HG03460 (cell line): Measurements from ENCODE around the gene SPATA2.

Experiments used
- ATAC-seq: cut with Tn5 transposase; IDR thresholded peaks from one replicate; pipeline ENCODE4 v1.9.1; 2021; ENCODE audit not compliant: unreplicated experiment

The SPATA2 gene

GRCh38 chr20:49936153-49937026 is 21.1 kb upstream of the SPATA2 start, which contains the start of gene RNF114:
Gene RNF114, plus strand, starts transcription at chr20:49936397. Its CDS starts 16 bp downstream, at chr20:49936413.
- ATAC-seq, result peak; percentile 51

- ATAC-seq, result no peak
Measured at GRCh38 chr20:49935746-49936152, 20.4 kb upstream of the SPATA2 start.

DNA sequence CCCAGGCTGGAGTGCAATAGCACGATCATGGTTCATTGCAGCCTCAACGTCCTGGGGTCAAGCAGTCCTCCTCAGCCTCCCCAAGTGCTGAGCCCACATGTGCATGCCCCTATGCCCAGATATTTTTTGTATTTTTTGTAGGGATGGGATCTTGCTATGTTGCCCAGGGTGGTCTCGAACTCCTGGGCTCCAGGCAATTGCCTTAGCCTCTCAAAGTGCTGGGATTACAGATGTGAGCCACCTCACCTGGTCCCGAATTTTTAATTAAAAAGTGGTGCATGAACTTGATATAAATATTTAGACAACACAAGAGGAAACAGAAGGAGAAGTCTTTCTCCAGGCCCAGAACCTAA is 13.8 kb upstream of the SPATA2 start:
- ATAC-seq, result no peak

DNA sequence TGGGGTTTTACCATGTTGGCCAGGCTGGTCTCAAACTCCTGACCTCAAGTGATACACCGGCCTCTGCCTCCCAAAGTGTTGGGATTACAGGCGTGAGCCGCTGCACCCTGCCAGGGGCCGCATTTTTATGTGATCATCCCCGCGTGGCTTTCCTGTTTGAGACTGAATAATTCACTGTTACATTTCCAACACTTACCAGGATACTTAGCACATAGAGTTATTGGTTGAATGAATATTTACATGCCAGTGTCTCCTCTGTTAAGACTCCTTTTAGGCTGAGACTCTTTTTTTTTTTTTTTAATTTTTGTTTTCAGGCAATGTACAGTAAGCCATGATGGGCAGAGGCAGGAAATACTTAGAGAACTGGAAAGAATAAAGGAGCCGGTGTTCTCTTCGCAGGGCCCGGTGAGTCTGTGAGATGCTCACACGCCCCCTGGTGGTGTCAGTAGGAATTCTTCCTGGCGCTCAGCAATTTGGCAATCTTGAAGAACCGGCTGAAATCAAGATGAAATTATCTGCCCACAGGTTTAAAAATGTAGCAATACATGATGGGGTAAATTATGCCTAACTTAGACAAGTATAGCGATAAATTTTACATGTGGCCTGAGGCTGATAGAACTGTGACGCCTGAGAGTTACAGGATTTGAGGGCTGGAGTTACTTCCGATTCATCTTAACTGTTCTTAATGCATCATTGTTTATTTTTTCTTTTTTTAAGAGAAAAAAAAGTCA is 13.2 kb upstream of the SPATA2 start:
- no peak for ATAC-seq

GRCh38 chr20:49925901-49926454 is 10.6 kb upstream of the SPATA2 start:
- ATAC-seq, result no peak

DNA sequence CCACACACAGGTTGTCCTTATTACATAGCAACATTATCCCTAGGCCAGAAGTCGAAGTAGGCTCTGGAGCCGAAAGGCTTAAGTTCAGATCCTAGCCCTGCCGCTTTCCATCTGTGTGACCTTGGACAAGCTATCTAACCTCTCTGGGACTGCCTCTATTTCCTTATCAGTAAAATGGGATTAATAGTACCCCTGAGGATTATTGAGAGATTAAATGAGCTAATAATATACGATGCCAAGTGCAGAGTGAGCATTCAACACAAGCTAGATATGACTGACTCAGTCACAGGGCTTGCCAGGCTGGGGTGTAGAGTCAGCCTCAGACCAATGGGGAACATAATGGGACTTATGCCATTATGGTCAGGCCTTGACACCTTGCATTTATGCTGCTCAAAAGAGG is 8.9 kb upstream of the SPATA2 start:
- no peak for ATAC-seq

GRCh38 chr20:49919461-49919860 is 4.1 kb upstream of the SPATA2 start:
- ATAC-seq, result no peak

GRCh38 chr20:49919009-49919408 is 3.7 kb upstream of the SPATA2 start:
- no peak for ATAC-seq

DNA sequence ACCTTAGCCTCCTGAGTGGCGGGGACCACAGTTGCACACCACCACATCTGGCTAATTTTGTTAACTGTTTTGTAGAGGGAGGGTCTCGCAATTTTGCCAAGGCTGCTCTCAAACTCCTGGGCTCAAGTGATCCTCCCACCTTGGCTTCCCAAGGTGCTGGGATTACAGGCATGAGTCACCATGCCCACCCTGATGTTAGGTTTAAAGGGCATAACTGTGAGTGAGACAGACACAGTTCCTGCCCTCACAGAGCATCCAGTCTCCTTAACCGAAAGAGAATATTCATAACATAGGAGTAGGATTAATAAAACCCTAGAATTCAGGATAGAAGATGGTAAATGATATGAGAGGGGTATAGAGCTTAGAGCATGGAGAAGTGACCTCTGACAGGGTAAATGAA is 3.1 kb upstream of the SPATA2 start:
- no peak for ATAC-seq

DNA sequence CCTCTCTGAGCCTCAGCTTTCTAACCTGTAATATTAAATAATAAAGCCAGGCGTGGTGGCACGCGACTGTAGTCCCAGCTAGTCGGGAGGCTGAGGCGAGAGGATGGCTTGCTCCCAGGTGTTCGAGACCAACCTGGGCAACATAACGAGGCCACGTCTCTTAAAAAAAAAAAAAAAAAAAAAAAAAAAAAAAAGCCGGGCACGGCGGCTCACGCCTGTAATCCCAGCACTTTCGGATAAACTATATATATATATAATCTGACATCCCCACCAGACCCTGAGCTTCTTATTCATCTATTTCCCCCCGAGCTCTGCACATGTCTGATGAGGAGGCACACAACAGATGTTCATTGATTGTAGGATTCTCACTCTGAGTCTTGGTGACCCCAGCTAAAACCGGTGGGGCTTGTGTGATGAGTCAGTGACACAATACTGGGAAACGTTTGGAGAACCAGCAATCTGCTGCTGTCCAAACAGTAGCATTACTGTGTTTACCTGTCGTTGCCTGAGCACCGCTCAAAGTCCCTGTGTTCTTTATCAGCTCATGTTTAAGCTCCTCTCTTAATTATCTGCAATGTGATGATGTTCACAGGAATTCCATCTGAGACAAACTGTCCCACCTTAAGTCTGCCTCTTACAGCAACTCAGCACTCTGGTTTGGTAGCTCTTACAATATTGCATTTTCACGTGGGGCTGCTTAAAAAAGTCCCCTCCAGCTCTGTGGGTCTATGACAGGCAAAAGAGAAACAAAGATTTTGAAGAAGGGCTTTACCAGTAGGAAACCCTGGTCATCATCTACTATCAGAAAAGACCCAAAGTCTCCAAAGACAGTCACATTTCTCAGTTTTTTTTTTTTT is 1.0 kb upstream of the SPATA2 start:
- ATAC-seq, result no peak

- ATAC-seq, result no peak
Measured at GRCh38 chr20:49915118-49915379, 280 bp downstream of the SPATA2 start.

DNA sequence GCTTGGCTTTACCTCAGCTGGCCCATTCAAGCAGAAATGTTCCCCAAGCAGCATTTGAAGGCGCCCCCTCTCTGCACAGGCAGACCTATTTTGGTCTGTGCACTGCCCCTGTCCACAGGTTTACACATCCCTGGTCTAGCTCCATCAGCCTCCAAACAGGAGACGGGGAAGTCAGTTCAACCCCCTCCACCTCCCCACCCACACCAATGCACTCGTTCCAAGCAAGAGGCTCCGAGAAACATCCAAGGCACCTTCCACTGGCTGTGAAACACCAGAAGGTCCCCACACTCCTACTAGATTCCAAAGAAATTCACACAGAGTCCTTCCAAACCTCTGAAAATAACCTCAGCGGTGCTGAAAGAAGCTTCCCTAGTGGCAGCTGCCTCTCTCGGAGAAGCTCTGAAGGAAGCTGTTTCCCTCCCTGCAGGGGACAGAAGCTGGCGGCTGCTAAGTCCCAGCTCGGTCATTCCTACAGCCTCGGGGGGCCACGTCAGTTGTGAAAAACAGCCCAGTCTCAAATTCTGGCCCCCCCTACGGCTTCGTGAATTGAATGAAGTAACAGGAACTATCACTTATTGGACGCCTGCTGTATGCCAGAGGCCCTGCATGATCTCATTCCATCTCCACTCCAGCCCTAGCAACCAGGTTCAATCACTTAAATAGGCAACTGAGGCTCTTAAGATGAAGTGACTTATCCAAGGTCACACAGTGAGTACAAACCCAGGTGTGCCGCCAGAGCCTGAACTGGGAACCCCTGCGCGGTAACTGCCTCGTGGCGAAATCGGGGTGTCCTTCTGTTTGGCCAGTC is 815 bp downstream of the SPATA2 start:
- ATAC-seq, result no peak

DNA sequence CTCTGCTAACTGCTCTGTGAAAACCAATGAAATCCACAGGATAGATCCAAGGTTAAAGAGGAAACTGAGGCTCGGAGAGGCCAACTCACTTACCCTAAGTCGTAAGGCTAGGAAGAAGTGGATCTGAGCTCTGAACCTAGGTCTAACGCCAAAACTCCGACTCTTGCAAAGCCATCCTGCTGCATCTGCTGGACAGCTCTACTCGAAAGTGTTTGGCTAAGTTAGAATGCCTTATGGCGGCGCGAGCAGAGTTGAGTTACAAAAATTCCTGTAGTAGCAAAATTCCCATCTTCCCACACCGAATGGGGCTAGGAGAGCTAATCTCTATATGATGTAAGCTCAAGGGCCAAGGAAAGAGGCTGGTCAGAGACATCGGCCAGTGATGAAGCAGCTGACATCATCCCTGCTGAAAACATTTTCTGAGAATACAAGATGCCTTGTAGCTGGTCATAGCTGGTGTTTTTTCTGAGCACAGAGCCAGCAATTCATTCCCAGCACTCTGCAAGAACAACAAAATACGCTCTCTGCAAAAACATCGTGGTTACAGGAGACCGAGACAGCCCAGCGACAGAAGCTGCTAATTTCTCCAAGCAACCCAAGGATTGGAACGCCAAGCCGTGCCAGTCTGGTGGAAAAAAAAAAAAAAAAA is 1.8 kb downstream of the SPATA2 start:
- no peak for ATAC-seq

- ATAC-seq, result no peak
Measured at GRCh38 chr20:49910340-49910706, 5.0 kb downstream of the SPATA2 start.

DNA sequence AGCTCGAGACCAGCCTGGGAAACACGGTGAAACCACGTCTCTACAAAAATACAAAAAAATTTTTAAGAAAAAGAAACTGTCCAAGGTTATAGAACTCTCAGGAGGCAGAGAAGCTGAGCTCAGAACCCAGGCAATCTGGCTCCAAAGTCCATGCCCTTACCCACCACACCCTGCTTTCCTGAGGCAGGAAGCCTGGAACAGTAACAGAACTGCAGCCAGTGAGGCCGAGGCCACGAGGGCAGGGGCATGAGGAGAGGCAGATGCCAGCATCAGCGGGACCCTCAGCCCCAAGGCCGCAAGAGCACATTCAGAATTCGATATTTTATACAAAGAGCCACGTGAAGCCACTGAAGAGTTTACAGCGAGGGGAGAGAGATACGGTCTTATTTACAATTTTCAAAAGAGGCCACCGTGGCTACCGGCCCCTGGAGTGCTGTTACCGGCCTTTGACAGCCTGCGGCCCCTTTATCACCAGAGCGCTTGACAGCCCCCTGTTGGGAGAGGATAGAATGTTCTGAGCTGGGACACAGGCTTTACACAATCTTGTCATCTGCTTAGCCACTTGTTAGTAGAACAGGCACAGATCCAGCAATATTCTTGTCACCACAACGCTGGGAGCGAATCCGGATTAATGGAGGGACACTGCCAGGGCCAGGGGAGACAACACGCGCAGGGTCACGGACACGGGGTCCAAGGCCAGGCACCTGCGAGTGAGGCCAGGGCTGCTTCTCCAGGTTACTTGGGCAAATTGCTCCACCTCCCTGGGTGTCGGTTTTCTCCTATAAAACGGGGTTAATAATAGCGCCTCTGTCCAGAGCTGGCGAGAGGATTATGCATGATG is 5.6 kb downstream of the SPATA2 start:
- no peak for ATAC-seq

DNA sequence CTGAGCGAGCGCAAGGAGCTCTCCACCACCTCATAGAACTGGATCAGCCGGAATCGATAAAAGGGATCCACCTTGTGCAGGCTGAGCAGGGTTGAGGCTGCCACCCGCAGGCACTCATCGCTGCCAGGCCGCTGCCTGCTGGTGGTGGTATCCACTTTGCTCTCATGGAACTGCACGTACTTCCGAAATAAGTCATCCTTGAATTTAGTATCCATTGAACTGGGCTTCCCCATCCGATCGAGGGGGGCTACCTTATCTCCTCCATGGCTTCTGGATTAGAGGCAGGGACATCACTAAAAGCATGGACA is 7.1 kb downstream of the SPATA2 start:
- no peak for ATAC-seq

GRCh38 chr20:49907405-49908257 is 7.7 kb downstream of the SPATA2 start:
- ATAC-seq, result no peak

DNA sequence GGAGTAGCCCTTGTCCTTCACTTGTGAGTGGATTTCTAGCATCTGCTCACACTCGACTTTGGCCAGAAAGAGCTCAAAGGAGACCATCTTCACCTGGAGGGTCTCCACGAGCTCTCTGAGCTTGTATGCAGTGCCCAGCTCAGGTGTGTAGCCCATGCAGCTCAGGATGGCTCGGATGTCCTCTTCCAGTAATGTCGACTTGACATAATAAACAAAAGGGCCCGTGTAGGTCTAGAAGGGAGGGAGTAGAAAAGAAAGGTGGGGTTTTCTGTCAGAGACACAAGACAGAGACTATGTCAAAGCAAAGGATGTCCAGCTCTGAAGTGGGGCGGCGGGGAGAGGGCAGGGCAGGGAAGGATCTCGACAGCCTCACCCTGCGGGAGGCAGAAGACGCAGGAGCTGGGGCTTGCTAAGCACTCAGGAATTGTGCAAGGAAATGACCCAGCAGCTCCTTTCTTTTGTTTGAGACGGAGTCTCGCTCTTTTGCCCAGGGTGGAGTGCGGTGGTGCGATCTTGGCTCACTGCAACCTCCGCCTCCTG is 8.6 kb downstream of the SPATA2 start:
- no peak for ATAC-seq
